NT2/D1 (cell line): Measurements from ENCODE around the gene TLCD3B.

Experiments used
- YY1 ChIP-seq: IDR thresholded peaks from 2 replicates; pipeline ENCODE4 v1.6.1; 2011; ENCODE audit not compliant: insufficient read length, insufficient read depth
- ZNF274 ChIP-seq: IDR thresholded peaks from 2 replicates; pipeline ENCODE4 v1.6.1; 2011; ENCODE audit warnings: mild to moderate bottlenecking, low read depth, low read length

- TF ChIP-seq ZNF274 = no peak
- TF ChIP-seq YY1 = no peak
Observed at GRCh38 chr16:30017277-30017656, 13.8 kb downstream of the TLCD3B start.
